HG03354 (cell line): Measurements from ENCODE around the gene ARAP2.
"Not testable (repeated sequence)": the region's sequence is repeated elsewhere in the genome, so short reads cannot be mapped to it uniquely, and the experiment has no call there.

Experiments used
- ATAC-seq: cut with Tn5 transposase; IDR thresholded peaks from one replicate; pipeline ENCODE4 v1.9.1; 2021; ENCODE audit warnings: mild to moderate bottlenecking; ENCODE audit not compliant: unreplicated experiment, poor library complexity, severe bottlenecking

The ARAP2 gene

GRCh38 chr4:36196145-36196913, 48.0 kb downstream of the ARAP2 start:
- ATAC-seq: no peak

- no peak for ATAC-seq
Measured at GRCh38 chr4:36192922-36193321, 51.4 kb downstream of the ARAP2 start.

DNA sequence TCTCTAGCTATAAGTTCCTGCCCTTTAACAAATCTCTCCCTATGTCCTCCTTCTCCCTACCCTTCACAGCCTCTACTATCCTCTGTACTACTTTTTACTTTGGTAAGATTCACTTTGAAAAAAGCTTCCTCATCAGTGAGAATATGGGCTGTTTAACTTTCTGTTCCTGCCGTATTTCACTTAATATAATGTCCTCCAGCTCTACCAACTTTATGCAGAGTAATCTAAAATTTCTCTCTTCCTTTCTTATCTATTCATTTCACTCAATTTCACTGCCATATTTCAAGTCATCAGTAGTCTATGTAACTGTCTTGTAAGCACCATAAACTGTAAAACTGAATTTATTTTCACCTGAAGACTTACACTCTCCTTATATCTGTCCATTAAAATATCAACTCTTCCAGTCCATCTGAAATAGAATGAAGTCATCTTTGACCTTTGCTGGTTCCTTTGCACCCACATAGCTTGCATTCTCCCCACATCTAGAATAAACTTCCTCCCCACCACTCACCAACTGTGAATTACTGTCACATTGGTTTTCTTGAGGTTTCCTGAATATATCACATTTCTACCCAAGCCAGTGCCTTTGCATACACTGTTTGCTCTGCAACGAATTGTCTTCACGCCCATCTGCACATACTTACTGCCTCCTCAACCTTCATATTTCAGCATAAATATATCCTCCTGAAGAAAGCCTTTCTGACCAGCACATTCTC, 54.6 kb downstream of the ARAP2 start:
- ATAC-seq: peak; percentile 62

DNA sequence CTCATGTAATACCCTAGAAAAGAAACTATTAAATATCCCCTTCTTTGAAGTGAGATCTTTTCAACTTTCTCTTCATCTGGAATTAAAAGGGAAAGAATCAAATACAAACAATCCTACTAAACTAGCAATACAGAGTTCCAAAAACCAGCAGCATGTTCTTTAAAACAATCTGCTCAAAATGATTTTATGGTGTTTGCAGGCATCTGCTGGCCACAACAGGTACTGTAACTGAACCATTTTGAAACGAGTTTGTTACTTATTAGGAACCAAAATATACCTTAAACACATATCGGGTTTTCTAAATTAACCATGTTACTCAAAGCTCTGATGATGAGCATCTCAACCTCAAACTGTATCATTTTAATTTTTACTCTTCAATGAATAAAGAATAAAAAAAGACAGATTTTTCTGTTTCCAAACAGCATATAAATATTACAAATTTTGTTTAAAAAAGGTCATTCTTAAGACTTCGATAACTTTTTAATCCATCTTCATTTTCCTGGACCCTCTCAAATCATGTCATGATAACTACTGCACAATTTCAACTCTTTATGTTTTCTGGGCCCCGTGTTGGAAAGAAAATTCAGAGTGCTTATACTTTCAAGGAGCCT, 56.5 kb downstream of the ARAP2 start:
- no peak for ATAC-seq

DNA sequence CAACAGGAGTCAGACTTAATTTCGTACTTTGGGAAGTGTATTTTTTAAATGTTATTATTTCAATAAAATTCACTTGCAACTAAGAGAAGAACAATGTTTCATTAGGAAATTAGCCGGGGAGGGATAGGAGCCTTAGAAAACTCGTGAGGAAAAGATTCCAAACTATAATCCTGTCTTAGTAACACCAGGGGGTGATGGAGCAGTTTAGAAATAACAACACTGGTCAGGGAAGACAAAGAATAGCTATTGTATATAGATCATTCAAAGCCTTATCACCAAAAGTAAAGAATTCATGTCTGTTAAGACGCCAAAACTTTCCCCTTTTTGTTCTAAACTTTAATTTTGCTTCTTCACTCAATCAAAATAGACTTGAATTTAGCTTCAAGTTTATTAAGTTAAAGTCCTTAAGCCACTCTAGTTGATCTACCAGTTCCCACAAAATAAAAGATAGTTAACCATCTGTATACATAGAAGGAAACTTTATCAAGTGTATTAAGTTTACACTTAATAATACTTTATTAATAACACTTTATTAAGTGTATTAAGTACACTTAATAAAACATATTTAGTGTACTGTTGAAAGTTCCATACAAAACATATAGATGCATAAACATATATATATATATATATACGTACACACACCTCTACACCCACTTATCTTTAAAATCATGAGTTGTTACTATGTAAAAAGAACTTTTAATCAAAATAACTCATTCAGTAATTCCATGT, 60.5 kb downstream of the ARAP2 start:
- ATAC-seq: no peak

DNA sequence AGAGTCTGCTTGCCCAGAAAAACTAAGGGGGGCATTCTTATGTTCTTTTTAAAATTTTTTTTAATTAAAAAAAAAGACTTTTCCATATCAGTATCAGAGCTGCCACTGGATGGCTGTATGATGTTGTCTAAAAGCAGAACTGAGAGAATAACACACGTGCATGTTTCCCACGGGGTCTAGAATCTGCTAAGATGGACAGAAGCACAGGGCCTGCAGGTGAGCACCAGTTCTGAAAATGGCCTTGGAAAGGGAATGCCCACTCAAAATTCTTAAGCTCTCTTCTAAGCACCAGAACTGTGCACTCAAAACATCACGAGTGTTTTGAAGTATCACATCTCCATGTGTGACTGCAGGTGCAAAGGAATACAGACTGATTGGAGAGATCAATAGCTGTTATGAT, 61.1 kb downstream of the ARAP2 start:
- no peak for ATAC-seq

DNA sequence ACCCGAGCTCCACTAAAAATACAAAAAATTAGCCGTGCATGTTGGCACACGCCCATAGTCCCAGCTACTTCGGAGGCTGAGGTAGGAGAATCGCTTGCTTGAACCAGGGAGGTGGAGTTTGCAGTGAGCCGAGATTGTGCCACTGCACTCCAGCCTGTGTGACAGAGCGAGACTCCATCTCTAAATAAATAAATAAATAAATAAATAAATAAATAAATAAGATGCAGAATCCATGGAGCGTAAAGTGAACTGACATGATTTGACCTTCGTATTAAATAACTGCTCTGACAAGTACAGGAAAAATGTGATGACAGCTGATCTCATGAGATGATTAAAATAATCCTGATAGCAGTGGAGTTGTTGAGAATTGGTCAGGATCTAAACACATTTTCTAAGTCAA, 62.0 kb downstream of the ARAP2 start:
- not testable (repeated sequence) for ATAC-seq

DNA sequence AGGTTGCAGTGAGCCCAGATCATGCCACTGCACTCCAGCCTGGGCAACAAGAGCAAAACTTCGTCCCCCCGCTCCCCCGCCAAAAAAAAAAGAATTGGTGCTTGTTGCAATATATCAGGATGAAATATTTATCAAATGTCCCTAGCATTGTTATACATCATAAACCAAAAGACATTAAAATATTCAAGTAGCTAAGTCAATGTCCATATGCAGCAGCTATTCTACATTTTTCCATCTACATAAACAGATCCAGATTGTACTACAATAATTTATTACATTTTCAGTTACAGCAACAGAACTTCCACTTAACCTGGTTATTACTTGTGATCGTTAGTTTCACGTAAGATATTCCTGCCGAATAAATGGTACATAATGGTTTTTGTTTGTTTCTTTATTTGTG, 64.1 kb downstream of the ARAP2 start:
- no peak for ATAC-seq

- no peak for ATAC-seq
Measured at GRCh38 chr4:36178484-36178883, 65.8 kb downstream of the ARAP2 start.

DNA sequence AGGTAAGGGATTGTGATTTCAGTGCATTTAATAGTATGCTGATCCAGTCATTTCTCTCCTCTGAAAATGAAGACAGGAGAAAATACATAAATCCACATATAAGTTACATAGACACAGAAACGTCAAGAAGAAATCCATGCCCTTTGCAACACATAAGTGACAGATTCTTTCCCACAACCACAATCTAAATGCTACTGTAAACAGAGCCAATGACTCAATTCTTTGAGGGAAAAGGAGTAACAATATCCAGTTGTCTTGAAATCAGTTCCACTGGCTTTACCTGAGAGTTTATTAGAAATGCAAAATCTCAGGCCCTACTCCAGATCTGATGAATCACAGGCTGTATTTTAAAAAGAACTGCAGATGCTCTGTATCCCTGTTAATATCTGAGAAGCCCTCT, 66.4 kb downstream of the ARAP2 start:
- ATAC-seq: no peak

DNA sequence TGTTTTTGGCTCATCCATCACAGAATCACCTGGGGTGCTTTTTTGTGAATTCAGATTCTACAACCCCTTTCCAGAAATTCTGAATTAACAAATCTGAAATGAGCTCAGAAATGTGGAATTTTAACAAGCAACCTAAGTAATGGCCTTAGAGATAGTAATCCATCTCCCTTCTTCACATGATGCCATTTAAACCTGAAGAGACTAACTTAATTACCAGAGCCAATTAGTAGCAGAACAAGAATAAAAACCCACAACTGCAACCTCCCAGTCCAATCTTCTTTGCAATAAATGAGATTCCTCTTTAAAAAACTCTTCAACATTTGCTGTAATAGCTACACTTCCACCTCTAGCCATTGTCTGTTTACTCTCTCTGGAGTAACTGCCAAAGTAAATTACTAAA, 69.7 kb downstream of the ARAP2 start:
- no peak for ATAC-seq

DNA sequence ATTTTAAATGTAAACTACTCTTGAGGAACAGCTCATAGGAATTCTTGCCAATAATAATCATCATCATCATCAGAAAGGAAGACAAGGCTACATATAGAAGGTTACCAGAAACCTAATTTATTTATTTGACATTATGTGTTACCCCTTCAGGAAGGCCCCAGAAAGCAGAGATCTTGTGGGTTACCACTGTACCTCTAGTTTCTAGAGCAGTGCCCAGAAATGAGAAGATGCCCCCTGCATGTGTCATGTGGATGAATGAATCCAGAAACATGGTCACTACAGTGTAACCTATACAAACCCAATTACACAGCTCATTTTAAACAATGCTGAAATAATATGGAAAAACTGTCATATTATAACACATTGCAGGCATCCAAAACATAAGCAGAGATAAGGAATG, 70.4 kb downstream of the ARAP2 start:
- no peak for ATAC-seq

DNA sequence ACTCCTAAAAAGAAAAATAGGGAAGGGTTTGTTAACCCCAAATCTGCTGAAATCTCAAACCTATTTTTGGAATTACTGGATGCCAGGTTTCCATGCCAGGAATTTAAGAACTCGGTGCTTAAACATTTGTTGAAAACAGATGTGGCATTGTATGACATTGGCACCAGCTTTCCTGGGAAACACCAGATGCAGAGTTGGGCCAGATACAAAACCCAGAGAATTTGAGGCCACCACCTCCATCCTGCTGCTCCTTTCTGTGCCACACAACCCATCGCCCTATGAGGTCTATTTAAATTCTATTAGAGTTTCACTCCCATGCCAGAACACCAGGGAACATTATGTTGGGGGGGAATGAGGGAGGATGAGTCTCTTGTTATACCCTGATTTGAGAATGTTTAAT, 71.7 kb downstream of the ARAP2 start:
- no peak for ATAC-seq

GRCh38 chr4:36168127-36168878, 76.0 kb downstream of the ARAP2 start:
- ATAC-seq: no peak

- no peak for ATAC-seq
Measured at GRCh38 chr4:36165631-36166005, 78.7 kb downstream of the ARAP2 start.

- ATAC-seq: no peak
Measured at GRCh38 chr4:36164900-36165630, 79.2 kb downstream of the ARAP2 start.

DNA sequence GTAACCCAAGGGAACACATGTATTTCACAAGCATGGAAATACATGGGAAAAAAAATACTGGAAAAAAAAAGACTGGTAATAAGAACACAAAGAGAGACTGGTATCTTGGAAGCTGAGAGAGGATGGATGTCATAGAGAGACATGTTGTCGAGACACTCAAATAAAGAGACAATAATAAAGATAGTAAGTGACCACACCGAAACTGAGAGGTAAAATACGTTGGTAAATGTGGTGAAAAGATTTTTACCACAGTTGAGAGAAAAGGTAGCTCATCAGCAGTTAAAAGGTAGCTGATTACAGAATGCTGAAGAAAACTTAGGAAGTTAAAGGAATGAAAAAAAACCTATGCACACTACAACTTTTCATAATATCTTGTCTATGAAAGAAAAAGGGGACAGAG, 81.1 kb downstream of the ARAP2 start:
- ATAC-seq: peak; percentile 53

DNA sequence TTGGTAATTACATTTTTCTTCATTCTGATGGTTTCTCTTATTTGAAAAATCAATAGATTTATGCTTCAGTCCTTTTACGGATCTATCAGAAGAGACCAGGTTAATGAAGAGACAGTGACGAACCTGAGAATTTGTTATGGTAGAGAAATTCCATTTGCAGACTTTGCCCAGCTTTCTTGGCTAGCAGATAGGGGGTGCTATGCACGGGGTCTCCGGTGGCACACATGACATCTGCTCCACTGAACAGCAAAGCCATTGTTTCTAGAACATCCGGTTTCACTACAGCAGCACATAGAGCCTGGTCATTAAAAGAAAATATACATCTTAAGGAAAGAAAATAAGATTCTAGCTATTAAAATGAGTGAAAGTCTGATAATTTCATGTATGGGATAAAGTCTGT, 85.1 kb downstream of the ARAP2 start:
- no peak for ATAC-seq

DNA sequence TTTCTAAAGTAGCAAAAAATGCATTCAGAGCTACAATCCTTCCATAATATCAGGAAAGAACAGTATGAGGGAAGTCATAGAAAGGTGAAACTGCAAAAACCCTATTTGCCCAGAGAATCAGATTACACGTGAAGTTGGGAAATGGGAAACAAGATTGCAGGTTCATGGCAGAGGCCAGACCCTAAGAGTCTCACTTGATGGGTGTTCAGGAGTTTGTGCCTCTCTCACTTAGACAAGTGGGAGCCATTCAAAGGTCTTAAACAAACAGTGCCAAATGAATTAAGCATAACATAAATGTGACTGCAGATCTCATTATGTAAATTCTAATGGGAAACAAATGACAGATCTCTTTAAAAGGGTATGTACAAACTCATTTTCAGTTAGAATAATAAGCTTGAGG, 91.6 kb downstream of the ARAP2 start:
- ATAC-seq: no peak
